Measurements from ENCODE around the gene AGO3.

AGO3 gene

GRCh38 chr1:36096500-36097432 is 165.9 kb downstream of the AGO3 start:
- DNase-seq (ENCODE audit: low read depth in 3 of 3), result no peak

GRCh38 chr1:36097693-36098585 is 167.0 kb downstream of the AGO3 start:
- DNase-seq (ENCODE audit: low read depth in 3 of 3), result no peak

GRCh38 chr1:36098650-36099365 is 167.9 kb downstream of the AGO3 start:
- DNase-seq (ENCODE audit: low read depth in 3 of 3), result no peak

GRCh38 chr1:36099681-36100341 is 168.9 kb downstream of the AGO3 start:
- DNase-seq (ENCODE audit: low read depth in 3 of 3), result peak; percentile 57 to 75 (median 65)

- DNase-seq (ENCODE audit: low read depth in 3 of 3), result no peak
Measured at GRCh38 chr1:36100376-36100775, 169.5 kb downstream of the AGO3 start.

GRCh38 chr1:36101546-36101945 is 170.6 kb downstream of the AGO3 start:
- no peak for DNase-seq (ENCODE audit: low read depth in 3 of 3)

- DNase-seq (ENCODE audit: low read depth in 3 of 3), result no peak
Measured at GRCh38 chr1:36106269-36106668, 175.4 kb downstream of the AGO3 start.

- no peak for DNase-seq (ENCODE audit: low read depth in 3 of 3)
Measured at GRCh38 chr1:36107394-36107793, 176.5 kb downstream of the AGO3 start.

GRCh38 chr1:36108314-36108713 is 177.4 kb downstream of the AGO3 start:
- DNase-seq (ENCODE audit: low read depth in 3 of 3), result no peak

GRCh38 chr1:36109041-36109679 is 178.3 kb downstream of the AGO3 start:
- no peak for DNase-seq (ENCODE audit: low read depth in 3 of 3)

GRCh38 chr1:36111151-36111550 is 180.2 kb downstream of the AGO3 start:
- DNase-seq (ENCODE audit: low read depth in 3 of 3), result no peak

- no peak for DNase-seq (ENCODE audit: low read depth in 3 of 3)
Measured at GRCh38 chr1:36112823-36113222, 181.9 kb downstream of the AGO3 start.

- DNase-seq (ENCODE audit: low read depth in 3 of 3), result no peak
Measured at GRCh38 chr1:36114371-36114770, 183.5 kb downstream of the AGO3 start.

- DNase-seq (ENCODE audit: low read depth in 3 of 3), result no peak
Measured at GRCh38 chr1:36115200-36115669, 184.3 kb downstream of the AGO3 start.

- DNase-seq (ENCODE audit: low read depth in 3 of 3), result no peak
Measured at GRCh38 chr1:36115931-36116330, 185.0 kb downstream of the AGO3 start.

- no peak for DNase-seq (ENCODE audit: low read depth in 3 of 3)
Measured at GRCh38 chr1:36116901-36117300, 186.0 kb downstream of the AGO3 start.

GRCh38 chr1:36118447-36119204 is 187.7 kb downstream of the AGO3 start:
- DNase-seq (ENCODE audit: low read depth in 3 of 3), result no peak

GRCh38 chr1:36119456-36119855 is 188.6 kb downstream of the AGO3 start:
- no peak for DNase-seq (ENCODE audit: low read depth in 3 of 3)
